MM.1S (cell line): ENCODE data around the gene TMEM37.

Source experiments
- EZH2 ChIP-seq: fragments of 300-600 bp; sonication (generic); optimal IDR thresholded peaks from 2 replicates; pipeline ENCODE3; 2017; ENCODE audit warnings: low read depth, mild to moderate bottlenecking, antibody characterized with exemption, low read length, mixed read lengths
- EZH2phosphoT487 ChIP-seq: fragments of 300-600 bp; sonication (generic); IDR thresholded peaks from 2 replicates; pipeline ENCODE4 v1.6.1; 2018; ENCODE audit warnings: antibody characterized with exemption, low read length
- TF ChIP-seq, protein P1 (sequence below): fragments of 300-600 bp; sonication (generic); IDR thresholded peaks from 2 replicates; pipeline ENCODE4 v1.5.1; 2016; ENCODE audit warnings: antibody characterized with exemption, low read length, mixed read lengths

- TF ChIP-seq, protein P1, sequence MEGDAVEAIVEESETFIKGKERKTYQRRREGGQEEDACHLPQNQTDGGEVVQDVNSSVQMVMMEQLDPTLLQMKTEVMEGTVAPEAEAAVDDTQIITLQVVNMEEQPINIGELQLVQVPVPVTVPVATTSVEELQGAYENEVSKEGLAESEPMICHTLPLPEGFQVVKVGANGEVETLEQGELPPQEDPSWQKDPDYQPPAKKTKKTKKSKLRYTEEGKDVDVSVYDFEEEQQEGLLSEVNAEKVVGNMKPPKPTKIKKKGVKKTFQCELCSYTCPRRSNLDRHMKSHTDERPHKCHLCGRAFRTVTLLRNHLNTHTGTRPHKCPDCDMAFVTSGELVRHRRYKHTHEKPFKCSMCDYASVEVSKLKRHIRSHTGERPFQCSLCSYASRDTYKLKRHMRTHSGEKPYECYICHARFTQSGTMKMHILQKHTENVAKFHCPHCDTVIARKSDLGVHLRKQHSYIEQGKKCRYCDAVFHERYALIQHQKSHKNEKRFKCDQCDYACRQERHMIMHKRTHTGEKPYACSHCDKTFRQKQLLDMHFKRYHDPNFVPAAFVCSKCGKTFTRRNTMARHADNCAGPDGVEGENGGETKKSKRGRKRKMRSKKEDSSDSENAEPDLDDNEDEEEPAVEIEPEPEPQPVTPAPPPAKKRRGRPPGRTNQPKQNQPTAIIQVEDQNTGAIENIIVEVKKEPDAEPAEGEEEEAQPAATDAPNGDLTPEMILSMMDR = no peak
- TF ChIP-seq EZH2 = no peak
- TF ChIP-seq EZH2phosphoT487 = no peak
Observed at GRCh38 chr2:119419065-119419464, 12.6 kb upstream of the TMEM37 start.
